ENCODE results near the gene NDUFS4. TPM values are rescaled to one million over a fixed set of nuclear protein-coding genes. Genes with fewer than 3 reads are reported as not detected.

The NDUFS4 gene
- total and polyA plus RNA-seq, 12 donors = 40.3 to 268 (median 213) TPM

- Histone ChIP-seq H3K36me3 (no peaks in the 10 kb centered on the region), H3K4me1 (peaks cover 0 to 68% (median 54%) of the 10 kb centered on the region in 9 donors), H3K4me3 (no peak overlapping the region), H3K9me3 (no peaks in the 10 kb centered on the region), H3K27me3 (no peaks in the 10 kb centered on the region), H3K27ac (no peak overlapping the region)
- intact Hi-C loops (cut with DNase I) = no loop called here
- DNase-seq = no peak
- 85 to 89% methylated on average over 2 of the region's 2 CpGs for WGBS, 2 donors
- no peak for ATAC-seq
- TF ChIP-seq, protein P1, sequence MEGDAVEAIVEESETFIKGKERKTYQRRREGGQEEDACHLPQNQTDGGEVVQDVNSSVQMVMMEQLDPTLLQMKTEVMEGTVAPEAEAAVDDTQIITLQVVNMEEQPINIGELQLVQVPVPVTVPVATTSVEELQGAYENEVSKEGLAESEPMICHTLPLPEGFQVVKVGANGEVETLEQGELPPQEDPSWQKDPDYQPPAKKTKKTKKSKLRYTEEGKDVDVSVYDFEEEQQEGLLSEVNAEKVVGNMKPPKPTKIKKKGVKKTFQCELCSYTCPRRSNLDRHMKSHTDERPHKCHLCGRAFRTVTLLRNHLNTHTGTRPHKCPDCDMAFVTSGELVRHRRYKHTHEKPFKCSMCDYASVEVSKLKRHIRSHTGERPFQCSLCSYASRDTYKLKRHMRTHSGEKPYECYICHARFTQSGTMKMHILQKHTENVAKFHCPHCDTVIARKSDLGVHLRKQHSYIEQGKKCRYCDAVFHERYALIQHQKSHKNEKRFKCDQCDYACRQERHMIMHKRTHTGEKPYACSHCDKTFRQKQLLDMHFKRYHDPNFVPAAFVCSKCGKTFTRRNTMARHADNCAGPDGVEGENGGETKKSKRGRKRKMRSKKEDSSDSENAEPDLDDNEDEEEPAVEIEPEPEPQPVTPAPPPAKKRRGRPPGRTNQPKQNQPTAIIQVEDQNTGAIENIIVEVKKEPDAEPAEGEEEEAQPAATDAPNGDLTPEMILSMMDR (IDR thresholded peaks at IDR 0.05) = no peak
Measured at GRCh38 chr5:53576674-53577073, 16.2 kb downstream of the NDUFS4 start.

- no peak for DNase-seq
- Histone ChIP-seq H3K27ac (no peak overlapping the region), H3K9me3 (no peaks in the 10 kb centered on the region), H3K36me3 (no peaks in the 10 kb centered on the region), H3K4me1 (peaks cover 0 to 59% (median 42%) of the 10 kb centered on the region in 9 donors), H3K4me3 (no peak overlapping the region), H3K27me3 (no peaks in the 10 kb centered on the region)
- TF ChIP-seq, protein P1 (IDR thresholded peaks at IDR 0.05) = no peak
- intact Hi-C loops (cut with DNase I) = no loop called here
- 78% methylated on average over 4 of the region's 4 CpGs for WGBS, 2 donors
- ATAC-seq = no peak
Measured at GRCh38 chr5:53578854-53579253, 18.4 kb downstream of the NDUFS4 start.

- DNase-seq = no peak
- Histone ChIP-seq H3K4me3 (no peak overlapping the region), H3K9me3 (no peaks in the 10 kb centered on the region), H3K27ac (no peak overlapping the region), H3K27me3 (no peaks in the 10 kb centered on the region), H3K4me1 (peaks cover 0 to 43% (median 33%) of the 10 kb centered on the region in 9 donors), H3K36me3 (peaks cover 0 to 7% (median 0%) of the 10 kb centered on the region in 9 donors)
- intact Hi-C loops (cut with DNase I) = no loop called here
- ATAC-seq = no peak
- 94 to 96% methylated on average over 7 of the region's 7 CpGs for WGBS, 2 donors
- TF ChIP-seq, protein P1 (IDR thresholded peaks at IDR 0.05) = no peak
Measured at GRCh38 chr5:53580547-53580946, 20.1 kb downstream of the NDUFS4 start.

DNA sequence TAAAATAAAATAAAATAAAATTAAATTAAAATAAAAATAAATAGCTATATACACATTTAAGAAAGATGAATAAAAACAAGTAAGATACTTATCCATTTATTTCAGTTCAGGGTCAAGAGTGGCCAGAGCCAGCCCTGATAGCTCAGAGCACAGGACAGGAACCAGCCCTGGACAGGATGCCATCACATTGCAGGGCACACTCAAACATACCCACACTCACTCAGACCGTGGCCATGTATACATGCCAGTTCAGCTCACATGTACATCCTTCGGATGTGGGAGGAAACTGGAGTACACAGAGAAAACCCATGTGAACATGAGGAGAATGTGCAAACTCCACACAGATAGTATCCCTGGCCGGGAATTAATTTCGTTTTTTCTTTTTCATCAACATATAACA, 21.8 kb downstream of the NDUFS4 start:
- DNase-seq = no peak
- Histone ChIP-seq H3K9me3 (no peaks in the 10 kb centered on the region), H3K36me3 (peaks cover 0 to 7% (median 0%) of the 10 kb centered on the region in 9 donors), H3K4me3 (no peak overlapping the region), H3K4me1 (peaks cover 0 to 26% (median 18%) of the 10 kb centered on the region in 9 donors), H3K27me3 (no peaks in the 10 kb centered on the region), H3K27ac (no peak overlapping the region)
- intact Hi-C loops (cut with DNase I) = no loop called here
- ATAC-seq = peak in 2 of 8 donors; percentile 37 to 51
- WGBS, 2 donors = 73 to 77% methylated on average over 4 of the region's 4 CpGs
- TF ChIP-seq, protein P1 (IDR thresholded peaks at IDR 0.05) = no peak
